Measurements from ENCODE around the gene CACNA1C.

CACNA1C gene

DNA sequence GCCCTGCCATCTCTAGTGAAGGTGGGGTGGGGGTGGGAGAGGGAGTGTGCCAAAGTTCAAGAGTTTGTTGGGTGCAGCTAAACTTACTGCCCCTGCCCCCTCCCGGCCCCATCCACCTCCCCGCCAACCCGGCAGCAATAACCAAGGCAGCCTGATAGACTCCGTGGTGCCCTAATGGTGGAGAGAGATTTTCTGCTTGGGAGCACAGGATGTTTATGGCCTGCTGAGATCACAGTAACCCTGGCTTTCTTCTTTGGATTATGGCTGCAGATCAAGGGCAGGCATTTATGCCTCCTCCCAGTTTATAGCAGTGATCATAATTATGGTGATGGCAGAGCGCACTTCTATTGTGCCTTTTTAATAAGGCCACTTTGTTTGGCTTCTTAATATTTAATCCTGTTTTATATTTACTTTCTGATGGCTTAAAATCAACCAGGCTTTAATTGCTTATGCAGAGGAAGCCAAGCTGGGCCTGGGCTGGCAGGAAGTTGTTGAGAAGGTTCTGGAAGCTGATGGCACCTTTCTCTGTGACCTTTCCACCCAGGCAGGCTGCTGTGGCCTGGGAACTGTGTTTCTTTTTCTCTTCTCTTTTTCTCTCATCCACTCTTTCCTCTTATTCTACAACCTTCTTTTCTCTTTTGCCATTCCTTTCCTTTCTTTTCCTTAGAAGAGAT is 485.2 kb downstream of the CACNA1C start:
- FAIRE-seq (no peak), DNase-seq (ENCODE audit: low spot score) (no peak)

DNA sequence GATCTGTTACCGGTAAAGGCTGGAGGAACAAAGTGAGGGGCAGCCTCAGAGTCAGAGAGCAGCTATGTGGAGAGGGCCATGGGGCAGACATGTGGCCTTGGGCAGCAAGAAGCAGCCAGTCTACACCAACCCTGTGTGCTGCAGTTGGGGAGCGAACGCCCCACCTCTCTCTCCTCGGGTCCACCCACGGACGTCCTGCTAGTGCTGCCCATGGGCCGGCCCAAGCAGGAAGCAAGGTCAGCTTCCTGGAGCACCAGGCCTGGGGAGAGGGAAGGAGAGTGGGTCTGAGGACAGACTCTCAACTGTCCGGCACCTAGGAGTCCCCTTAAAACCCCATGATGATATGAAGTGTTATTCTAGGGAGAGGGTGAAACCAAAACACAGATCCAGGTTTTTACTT is 487.2 kb downstream of the CACNA1C start:
- FAIRE-seq (no peak), DNase-seq (ENCODE audit: low spot score) (no peak)

DNA sequence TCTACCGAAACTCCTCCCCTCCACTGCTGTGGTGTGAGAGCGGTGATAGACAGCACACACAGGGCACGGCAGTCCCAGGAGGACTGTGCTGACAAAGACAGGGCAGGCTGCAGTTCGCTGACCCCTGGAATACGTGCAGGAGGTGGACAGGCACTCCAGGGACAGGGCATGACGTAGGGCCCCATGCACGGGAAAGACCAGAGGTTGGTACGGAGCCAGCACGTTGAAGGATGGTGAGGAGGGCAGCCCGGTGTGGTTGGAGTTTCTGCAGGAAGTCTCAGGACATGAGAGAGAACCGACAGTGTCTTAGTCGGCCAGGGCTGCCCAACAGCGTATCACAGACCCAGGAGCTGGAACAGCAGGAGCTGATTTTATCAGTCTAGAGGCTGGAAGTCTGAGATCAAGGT is 487.8 kb downstream of the CACNA1C start:
- DNase-seq (ENCODE audit: low spot score) = no peak

DNA sequence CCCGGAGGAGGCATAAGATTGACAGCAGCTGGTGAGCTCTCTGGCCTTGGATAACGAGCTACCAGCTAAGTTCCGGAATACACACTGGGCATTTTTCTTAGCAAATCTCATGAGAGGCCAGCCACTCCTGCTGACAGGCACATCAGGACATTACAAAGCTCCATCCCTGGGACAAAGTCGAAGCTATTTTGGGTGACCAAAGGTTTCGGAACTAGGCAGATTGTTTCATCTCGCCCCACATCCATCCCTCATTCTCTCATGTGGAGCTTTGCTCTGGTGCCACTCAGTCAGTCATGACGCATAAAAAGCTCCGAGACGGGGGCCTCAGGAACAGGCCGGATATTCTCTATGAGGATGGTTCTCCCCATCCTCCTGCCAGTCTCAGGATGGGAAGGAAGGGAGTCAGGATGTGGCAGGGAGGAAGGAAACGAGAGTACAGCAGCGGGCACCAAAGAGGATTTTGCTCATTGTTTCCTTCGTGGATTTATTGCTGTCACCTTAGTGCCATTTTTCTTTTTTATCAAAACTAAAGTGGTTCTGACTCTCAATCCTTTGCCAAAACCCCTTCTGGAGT is 488.9 kb downstream of the CACNA1C start:
- FAIRE-seq = no peak
- DNase-seq (ENCODE audit: low spot score) = no peak

More for the DNA sequence above, 487.8 kb downstream of the CACNA1C start:
- FAIRE-seq = no peak

DNA sequence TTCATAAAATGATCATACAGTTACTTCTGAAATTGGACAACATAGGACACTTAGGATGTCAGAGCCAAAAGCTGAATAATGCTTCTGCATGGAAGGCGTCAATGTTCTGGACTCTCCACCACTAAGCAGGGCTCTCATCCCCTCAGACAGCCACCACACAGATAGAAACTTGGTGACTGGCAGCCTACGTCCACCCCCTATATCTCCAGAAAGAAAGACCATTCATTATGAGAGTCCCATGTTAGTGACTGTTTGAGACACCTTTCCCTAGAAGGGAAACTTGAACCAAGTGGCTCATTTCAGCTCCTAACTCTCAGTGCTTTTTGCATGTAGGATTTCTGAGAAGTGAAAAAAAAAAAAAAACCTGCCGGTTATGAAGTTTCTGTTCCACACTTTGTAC is 491.0 kb downstream of the CACNA1C start:
- DNase-seq (ENCODE audit: low spot score) (no peak), FAIRE-seq (no peak)

DNA sequence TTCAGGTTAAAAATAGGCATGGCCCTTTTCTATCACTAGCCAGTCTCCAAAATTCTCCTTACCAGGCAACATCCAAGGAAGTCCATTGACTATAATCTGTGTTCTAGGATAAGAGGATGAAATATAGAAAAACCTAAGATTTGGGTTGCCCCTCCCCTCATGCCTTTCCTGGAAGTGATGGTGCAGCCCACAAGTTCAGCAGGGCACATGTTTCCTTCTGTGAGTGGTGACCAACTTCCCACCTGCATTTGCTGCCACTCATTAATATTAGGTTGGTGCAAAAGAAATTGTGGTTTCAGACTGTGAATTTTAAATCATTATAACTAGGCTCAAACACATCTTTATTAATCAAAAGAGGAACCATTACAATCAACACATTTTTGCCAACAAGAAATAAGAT is 491.4 kb downstream of the CACNA1C start:
- no peak for FAIRE-seq

DNA sequence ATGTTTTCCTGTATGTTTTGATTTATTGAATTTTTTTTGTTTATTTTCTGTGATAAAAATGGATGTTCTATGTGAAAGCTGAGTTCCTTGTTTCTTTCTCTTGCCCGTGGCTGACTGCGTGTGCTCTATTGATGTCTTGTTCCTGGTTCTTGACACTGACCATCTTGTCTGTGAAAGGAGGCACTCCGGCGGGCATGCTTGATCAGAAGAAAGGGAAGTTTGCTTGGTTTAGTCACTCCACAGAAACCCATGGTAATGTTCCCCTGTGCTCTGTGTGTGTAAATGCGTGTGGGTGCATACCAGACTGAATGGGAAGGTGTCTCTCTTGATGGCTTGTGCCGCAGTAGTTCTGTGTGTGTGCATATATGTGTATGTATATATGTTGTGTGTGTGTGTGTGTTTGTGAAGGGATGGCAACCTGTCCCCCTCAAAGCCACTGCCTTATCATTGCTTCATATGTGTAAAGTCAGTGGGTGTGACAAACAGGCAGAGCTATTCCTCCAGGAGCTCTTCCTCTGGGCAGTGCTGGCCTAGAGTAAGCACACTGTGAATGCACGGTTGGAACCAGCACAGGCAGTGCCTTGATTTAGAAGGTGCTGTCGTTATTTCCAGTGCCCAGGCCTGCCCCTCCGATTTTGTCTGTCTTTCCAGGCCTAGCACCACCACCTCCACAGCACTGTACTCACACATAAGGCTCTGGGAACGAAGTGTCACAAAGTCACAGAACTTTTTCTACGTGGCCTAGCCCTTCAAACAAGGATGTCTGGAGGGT is 494.7 kb downstream of the CACNA1C start:
- no peak for DNase-seq (ENCODE audit: low spot score)
- no peak for FAIRE-seq

More for the DNA sequence above, 491.4 kb downstream of the CACNA1C start:
- no peak for DNase-seq (ENCODE audit: low spot score)

DNA sequence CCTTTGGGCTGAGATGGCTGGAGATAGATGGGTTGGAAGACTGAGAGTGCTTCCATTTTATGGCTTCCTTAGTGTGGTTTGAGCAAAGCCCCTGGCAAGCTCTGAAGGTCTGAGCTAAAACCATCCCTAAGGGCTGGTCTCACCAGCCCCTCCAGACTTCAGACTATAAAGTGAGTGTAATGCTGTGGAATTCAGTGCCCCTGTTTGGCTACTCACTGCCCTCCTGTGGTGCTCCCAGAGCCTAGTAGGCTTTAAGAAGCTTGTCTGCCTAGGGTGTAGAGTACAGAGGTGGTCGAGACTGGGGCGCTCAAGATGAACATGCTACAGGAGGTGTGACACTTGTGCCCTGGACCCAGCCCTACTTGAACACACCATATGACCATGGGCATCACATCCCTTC is 495.3 kb downstream of the CACNA1C start:
- no peak for FAIRE-seq
- no peak for DNase-seq (ENCODE audit: low spot score)

DNA sequence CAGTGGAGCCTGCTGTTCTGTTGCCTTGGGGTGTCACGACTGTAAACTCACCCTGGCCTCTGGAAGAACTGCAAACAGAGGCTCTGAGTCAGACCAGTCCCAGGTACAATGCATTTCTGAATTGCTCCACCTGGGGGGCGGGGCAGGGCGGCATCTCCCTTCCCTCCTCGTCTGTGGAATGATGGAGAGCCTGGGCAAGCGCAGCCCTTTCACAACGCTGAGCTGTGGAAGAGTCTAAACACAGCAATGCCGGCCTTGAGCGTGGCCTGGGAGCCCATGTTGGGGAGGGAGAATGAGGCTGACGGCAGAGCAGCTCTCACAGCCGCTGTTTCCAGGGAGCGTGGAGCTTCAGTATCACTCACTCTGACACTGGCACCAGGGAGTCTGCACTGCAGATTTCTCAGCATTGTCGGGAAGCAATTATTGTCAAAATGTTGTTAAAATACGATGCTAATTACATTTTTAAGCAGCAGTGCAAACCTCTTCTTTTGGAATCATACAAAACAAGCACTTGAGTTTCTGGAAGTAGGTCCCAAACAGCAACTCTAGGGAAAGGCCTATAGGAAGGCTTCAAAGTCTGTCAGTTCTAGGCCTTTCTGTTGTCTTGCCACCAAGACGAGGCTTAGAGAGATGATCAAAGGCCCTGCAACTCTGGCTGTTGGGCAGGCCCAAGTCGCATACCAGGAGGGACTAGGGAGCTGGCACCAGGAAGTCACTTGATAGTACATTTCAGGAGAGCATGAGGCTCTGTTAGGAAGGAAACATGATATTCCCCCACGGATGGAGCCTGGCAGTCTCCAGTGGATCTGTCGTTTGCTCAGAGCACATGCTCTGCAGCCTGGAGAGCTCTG is 498.0 kb downstream of the CACNA1C start:
- no peak for DNase-seq (ENCODE audit: low spot score)
- no peak for FAIRE-seq

DNA sequence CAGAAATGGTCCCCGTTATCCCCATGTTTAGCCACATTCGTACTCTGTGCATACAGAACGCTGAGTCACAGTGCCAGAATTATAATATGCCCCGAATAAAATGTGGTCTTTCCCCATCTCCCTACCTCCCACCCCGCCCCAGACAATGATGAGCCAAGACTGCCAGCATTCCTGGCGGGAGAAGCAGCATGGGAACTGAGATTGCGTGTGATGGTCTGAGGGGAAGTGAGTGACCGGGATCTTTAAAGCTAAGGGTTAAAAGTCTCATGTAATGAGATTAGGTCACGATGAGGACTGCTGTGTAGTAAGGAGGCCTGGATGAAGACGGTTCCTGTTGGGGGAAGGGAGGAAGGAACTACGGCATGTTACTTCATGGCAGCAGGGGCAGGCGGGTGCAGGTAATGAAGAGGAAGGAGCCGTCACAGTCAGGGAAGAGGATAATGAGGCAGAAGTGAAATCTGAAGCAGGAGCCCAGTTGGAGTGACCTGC is 498.7 kb downstream of the CACNA1C start:
- DNase-seq (ENCODE audit: low spot score) (no peak), FAIRE-seq (no peak)

DNA sequence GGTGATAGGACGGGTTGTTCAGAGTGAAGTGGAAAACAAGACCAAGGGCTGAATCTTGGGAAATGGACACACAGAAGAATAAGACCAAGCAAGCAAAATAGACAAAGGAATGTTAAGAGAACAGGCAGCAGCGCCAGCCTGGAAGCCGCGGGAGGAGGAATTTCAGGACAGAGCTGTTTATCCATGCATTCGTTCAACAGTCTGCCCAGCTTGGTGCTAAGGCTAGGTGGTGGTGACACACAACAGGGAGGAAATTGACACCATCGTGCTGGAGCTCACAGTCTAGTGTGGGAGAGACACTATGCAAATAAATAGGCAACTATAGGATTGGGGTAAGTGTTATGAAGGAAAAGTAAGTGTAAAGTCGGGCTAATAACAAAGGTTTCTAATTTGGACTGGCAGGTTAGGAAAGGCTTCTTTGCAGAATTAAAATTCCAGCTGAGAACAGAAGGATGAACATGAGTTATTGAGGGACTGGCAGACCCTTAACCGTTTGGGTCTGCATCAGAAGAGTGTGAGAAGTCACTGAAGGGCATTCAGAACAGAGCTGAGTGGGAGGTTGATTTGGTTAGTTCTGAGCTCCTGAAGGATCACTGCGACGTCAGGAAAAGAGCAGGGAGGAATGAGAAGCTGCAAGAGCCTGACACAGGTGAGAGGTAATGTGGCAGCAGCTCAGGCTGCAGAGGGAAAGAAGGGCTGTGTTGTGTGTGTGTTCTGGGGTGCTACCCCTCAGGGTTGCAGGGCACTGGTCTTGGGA is 499.4 kb downstream of the CACNA1C start:
- DNase-seq (ENCODE audit: low spot score) = no peak
- FAIRE-seq = no peak

DNA sequence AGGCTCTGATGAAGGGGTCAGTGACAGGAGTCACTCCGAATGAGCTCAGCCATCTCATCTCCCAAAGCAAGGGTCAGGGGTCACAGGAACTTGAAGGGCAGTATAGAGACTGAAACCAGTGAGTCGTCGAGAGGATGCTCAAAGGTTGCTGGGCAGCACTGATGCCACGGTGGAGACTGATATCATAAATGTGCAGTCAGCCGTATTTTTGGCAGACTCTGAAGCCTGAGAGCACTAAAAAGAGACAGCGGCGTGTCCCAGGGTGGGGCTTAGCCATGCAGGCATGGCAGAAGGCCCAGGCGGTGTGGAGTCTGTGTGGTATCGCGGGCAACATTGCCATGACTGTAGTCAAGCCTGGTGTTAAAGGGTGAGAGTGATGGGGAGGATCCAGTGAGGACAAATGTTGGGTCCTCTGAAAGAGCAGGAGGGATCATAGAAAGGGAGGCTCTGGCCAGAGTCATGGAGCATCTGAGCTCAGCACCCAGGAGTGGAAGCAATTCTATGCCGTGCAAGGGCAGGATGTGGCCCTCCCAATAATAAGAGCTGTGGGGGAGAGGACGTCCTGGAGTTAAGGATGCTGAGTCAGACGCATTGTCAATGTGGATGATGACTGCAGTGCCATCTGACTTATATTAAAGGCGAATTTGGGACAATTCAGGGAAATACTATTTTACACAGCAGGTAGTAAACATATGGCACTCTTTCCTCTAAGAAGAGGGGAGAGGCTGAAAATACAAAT is 500.8 kb downstream of the CACNA1C start:
- FAIRE-seq (no peak), DNase-seq (ENCODE audit: low spot score) (no peak)

DNA sequence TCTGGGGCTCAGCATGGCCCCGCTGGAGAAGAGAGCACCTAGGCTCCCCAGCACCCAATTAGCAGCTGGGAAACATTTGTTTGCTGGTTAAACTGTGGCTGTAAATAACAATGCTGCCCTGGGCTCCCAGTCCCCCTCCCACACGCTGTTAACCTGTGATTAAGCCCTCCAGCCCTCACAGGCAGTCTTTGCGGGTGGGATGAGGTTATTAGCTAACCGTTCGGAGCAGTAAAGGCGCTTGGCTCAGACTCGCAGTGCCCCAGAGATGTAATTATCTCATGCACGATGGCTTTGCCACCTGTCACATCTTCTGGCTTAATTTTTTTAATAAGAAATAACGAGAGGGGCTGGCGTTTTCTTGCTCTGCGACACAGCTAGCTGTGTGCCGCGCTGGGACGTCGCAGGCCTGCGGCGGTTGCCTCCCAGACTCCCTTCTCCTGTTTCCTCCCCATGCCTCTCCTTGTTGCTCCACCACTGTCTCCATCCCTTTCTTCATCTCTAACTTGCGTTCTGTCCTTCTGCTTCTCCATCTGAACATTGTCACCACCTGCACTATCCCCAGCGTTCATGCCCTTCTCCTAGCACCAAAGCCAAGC is 502.8 kb downstream of the CACNA1C start:
- no peak for FAIRE-seq
- no peak for DNase-seq (ENCODE audit: low spot score)

DNA sequence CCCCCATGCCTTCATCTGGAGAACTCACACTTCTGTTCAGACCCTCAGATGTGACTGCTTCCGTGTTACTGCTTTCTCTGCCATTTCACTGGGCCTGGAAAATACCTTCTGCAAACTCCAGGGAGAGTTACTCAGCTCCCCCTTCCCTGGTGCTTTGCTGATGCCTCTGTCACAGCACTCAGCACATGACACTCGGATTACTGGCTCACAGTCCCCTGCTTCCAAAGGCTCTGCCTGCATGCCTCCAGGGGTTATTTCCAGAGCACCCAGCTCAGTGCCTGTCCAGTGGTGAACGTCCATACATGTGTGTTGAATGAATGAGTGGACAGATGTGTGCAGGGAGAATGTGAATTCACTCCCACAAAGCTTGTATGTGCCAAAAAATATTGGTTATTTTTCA is 504.8 kb downstream of the CACNA1C start:
- FAIRE-seq = no peak
- DNase-seq (ENCODE audit: low spot score) = no peak

DNA sequence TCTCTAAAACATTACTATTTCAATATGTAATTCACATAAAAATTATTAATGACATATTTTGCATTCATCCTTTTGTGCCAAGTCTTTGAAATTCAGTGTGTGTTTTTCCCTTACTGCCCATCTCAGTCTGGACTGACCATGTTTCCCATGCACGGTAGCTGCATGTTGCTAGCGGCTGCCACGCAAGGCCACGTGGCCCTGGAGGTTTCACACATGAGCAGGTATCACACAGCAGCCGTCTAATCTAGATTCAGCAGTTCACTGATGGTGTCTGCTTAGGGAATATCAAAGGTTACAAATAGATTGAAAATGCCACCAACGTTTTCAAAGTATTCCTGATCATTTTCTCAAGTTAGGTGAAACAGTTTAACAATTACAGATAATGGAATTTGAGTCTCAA is 507.1 kb downstream of the CACNA1C start:
- FAIRE-seq (no peak), DNase-seq (ENCODE audit: low spot score) (no peak)

DNA sequence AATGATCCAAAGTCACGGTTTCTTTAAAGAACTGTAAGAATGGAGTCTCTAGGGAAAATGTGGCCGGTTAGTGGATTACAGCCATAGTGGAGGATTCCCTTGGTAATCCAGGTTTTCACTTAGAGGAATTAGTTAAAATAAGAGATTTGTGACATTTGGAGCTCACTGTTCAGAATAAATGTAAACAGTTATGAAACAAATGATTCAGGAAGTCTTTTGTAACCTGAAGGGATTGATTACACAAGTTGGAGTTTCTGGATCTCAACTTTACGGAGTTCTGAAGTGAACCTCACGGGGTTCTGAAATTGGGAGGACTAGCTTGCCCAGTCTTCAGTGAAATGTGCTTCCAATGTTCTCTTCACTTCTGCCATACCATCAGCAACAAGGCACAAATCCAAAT is 507.6 kb downstream of the CACNA1C start:
- DNase-seq (ENCODE audit: low spot score) (no peak), FAIRE-seq (no peak)

DNA sequence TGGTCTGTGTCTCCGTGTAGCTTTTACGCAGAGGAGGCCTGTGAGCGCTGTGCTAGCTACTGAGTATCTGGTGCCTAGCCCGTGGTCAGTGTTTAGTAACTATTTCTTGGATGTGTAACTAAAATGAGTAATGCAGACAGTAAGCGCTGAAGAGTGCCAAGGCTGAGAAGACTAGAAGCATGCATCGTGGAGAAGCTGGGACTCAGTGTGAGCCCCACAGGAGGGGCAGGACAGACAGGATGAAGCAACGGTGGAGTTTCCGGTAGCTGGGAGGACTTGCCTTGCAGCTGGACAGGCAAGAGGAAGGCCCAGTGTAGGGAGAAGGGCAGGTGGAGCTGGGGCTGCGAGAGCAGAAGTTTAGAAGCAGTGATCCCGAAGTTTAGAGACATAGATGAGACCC is 508.6 kb downstream of the CACNA1C start:
- DNase-seq (ENCODE audit: low spot score) (no peak), FAIRE-seq (no peak)

DNA sequence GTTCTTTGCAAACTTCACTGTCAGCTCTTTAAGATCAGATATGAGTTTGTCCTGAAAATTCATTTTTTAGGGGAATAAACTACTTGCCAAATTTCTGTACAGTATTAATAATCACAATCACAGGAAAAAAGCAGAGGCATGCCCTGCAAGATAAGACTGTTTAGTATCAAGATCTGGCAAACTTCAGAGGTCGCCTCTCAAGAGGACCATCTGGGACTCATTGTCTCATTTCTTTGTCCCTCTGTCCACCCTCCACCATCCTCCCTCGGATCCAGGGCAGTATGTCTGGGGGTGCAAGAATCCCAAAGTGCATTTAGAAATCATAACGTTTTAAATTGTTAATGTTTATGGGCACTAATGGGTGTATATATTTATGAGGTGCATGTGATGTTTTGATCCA is 509.6 kb downstream of the CACNA1C start:
- DNase-seq (ENCODE audit: low spot score) (no peak), FAIRE-seq (no peak)

DNA sequence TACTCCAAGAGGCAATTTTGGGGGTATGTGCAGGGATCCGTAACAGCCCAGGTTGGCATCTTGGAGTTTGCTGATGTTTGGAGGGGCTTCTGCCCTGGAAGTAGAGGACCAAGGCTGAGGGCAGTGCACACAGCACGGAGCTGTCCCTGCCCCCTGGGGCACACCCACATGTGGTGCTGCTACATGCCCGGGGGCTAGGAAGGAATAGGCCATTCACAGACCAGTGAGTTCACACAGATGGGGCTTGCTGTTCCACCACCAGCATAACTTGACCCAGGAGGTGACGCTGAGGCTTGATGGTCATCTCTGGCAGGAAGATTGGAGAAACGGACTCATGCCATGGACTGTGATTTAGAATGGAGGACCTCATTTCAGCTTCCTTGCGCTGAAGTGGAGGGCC is 510.9 kb downstream of the CACNA1C start:
- FAIRE-seq (no peak), DNase-seq (ENCODE audit: low spot score) (no peak)

DNA sequence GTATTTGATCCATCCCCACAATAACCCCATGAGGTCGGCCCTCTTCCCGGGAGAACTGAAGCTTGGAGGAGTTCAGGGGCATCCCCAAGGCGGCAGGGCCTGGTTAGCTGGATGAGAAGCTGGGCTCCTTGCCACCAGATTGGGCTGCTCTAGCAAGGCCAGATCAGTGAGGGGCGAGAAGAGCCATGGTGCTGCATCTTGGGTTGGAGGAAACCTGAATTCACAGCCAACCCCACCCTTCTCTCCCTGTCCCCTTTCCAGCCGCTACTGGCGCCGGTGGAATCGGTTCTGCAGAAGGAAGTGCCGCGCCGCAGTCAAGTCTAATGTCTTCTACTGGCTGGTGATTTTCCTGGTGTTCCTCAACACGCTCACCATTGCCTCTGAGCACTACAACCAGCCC is 513.4 kb downstream of the CACNA1C start:
- FAIRE-seq (no peak), DNase-seq (ENCODE audit: low spot score) (no peak)
